Stomach (tissue), 19 donors: ENCODE data around the gene OR52I1. TPM values are rescaled to one million over a fixed set of nuclear protein-coding genes. Genes with fewer than 3 reads are reported as not detected.

Experiments used
- DNase-seq, 2 donors: peaks; one replicate each; pipeline versions ENCODE4 v3.0.0 to v3.0.0-alpha.2; 2013 to 2019
- H3K27ac ChIP-seq, 5 donors: fragments of 200-600 bp in 4 of 5; sonication (generic) in 4 of 5; one replicate each; pipeline ENCODE4 v1.5.1; 2013 to 2019; ENCODE audit warnings: mild to moderate bottlenecking in 1 of 5, moderate library complexity in 1 of 5
- H3K27me3 ChIP-seq, 3 donors: fragments of 200-600 bp; sonication (generic); one replicate each; pipeline ENCODE4 v1.5.1; 2017 to 2019; ENCODE audit warnings: mixed run types in 1 of 3
- H3K36me3 ChIP-seq, 4 donors: fragments of 200-600 bp; sonication (generic); 1 replicate in 3 of 4; 2 replicates in 1 of 4; pipeline ENCODE4 v1.5.1; 2016 to 2019
- H3K4me1 ChIP-seq, 4 donors: fragments of 200-600 bp; sonication (generic); one replicate each; pipeline ENCODE4 v1.5.1; 2016 to 2019
- H3K4me3 ChIP-seq, 4 donors: fragments of 200-600 bp; sonication (generic) in 3 of 4; one replicate each; pipeline ENCODE4 v1.5.1; 2016 to 2019; ENCODE audit warnings: mild to moderate bottlenecking in 1 of 4
- H3K9me3 ChIP-seq, 4 donors: fragments of 200-600 bp; sonication (generic); one replicate each; pipeline ENCODE4 v1.5.1; 2016 to 2019
- EP300 ChIP-seq: sonication (generic); formaldehyde crosslinking; IDR thresholded peaks from one replicate; pipeline ENCODE4 v1.6.1; 2017; ENCODE audit warnings: antibody characterized with exemption
- POLR2A ChIP-seq, 4 donors: fragments of 450-650 bp; IDR thresholded peaks; one replicate each; pipeline ENCODE4 v1.6.1; 2016; ENCODE audit warnings: antibody characterized with exemption in 4 of 4, control low read depth in 2 of 4, mild to moderate bottlenecking in 1 of 4, moderate library complexity in 1 of 4
- POLR2AphosphoS5 ChIP-seq, 3 donors: sonication (generic); formaldehyde crosslinking; IDR thresholded peaks; one replicate each; pipeline ENCODE4 v1.6.1; 2016; ENCODE audit warnings: antibody characterized with exemption in 3 of 3
- WGBS, 5 donors: extraction: QIAGEN DNeasy Blood & Tissue Kit in 3 of 5; methylation state at CpG; one replicate each; pipeline versions ENCODE4 v1.1.5 to v1.1.7; 2013 to 2018; 5-methylcytosine and 5-hydroxymethylcytosine counted together
- intact Hi-C: fragments of 100-400 bp; cut with DNase I; formaldehyde crosslinking; loops from one replicate; pipeline ENCODE4 v1.15.1; 2023; ENCODE audit warnings: low total_unique reads
- long read RNA-seq, 10 donors: transcript quantifications; one replicate each; lab custom pipeline, GENCODE V29; 2026
- polyA plus RNA-seq, 3 donors: library from polyadenylated mRNA; stranded (reverse); fragments of 200-250 nt; gene quantifications; one replicate each; pipeline ENCODE4 v1.2.3, GENCODE V29; 2013
- total RNA-seq, 5 donors: library from RNA; depleted of rRNA; stranded (reverse); fragments of >200 nt; gene quantifications; one replicate each; pipeline versions ENCODE4 v1.1.0 to v1.2.3, GENCODE V29; 2014 to 2016
- TF ChIP-seq, protein P1 (sequence below), 7 experiments: fragments of 450-650 bp in 4 of 7; fragments of 200-600 bp in 3 of 7; sonication (generic) in 3 of 7; IDR thresholded peaks; one replicate each; pipeline ENCODE4 v1.5.1; 2016 to 2019; ENCODE audit warnings: antibody characterized with exemption in 7 of 7, control low read depth in 2 of 7, mild to moderate bottlenecking in 1 of 7
- donor health status: healthy with polysubstance abuse.
- donor health status: Bipolar disorder and iron deficiency.
- donor health status: healthy.

The OR52I1 gene, protein sequence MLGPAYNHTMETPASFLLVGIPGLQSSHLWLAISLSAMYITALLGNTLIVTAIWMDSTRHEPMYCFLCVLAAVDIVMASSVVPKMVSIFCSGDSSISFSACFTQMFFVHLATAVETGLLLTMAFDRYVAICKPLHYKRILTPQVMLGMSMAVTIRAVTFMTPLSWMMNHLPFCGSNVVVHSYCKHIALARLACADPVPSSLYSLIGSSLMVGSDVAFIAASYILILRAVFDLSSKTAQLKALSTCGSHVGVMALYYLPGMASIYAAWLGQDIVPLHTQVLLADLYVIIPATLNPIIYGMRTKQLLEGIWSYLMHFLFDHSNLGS
- total RNA-seq (not detected), polyA plus RNA-seq (not detected)
- long read RNA-seq, donor 1: 0 reads
- long read RNA-seq, donor 2: 0 reads
- long read RNA-seq, donor 3: 0 reads
- long read RNA-seq, donor 4, partial matches to known transcripts: 0 of 1 reads
- long read RNA-seq, donor 4, other reads (novel, unspliced or antisense): 0 of 1 reads
- long read RNA-seq, donor 5: 0 reads
- long read RNA-seq, donor 6, partial matches to known transcripts: 0 of 2 reads
- long read RNA-seq, donor 6, other reads (novel, unspliced or antisense): 0 of 2 reads
- long read RNA-seq, donor 7: 0 reads
- long read RNA-seq, donor 8: 0 reads
- long read RNA-seq, donor 9, partial matches to known transcripts: 0 of 2 reads
- long read RNA-seq, donor 9, other reads (novel, unspliced or antisense): 0 of 2 reads
- long read RNA-seq, donor 10: 0 reads

DNA sequence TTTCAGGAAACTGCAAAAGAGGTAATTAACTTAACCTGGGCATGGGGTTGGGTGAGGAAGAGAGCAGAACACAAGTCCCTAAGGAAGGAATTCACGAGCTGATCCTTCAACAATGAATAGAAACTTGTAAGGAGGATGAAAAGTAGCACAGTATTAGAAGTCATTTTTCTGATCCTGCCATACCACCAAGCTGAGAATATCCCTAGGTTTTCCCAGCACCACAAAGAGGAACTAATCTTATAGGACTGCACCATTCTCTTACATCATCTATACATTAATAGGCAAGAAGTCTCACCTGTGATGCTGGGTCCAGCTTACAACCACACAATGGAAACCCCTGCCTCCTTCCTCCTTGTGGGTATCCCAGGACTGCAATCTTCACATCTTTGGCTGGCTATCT lies at the start of gene OR52I1:
Gene OR52I1 (plus strand): TSS at position 301 of the 400 bp plus-strand sequence. CDS start 0 bp downstream, at position 301.
- 71 to 89% (median 83%) methylated on average over 1 of the region's 1 CpG for WGBS, 5 donors
- H3K27ac ChIP-seq: no peak within 1 kb of the TSS

DNA sequence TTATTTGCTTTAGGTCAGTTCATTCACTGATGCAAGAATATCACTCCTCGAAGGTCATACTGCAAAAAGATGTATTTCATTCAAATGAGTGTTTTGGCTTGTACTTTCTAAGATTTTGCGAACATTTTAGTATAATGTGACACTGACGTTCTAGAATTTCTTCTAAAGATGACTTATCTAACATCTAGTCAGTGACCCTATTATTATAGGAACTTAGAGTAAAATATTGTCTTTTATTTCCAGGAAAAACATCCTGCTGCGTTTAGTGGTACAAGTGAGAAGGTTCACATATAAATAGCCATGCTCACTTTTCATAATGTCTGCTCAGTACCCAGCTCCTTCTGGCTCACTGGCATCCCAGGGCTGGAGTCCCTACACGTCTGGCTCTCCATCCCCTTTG lies 48.9 kb upstream of the OR52I1 start, which contains the start of gene OR52M1:
Gene OR52M1 (plus strand): TSS at position 301 of the 400 bp plus-strand sequence. CDS start 0 bp downstream, at position 301.
- intact Hi-C loops: loop anchor here (10.0 kb wide), 1 partner anchor 360 kb away; no protein-coding TSS in a partner anchor
- Histone ChIP-seq H3K4me3 (no peak within 1 kb of the TSS), H3K27me3 (no peaks in the 10 kb centered on the region), H3K36me3 (no peaks in the 10 kb centered on the region), H3K9me3 (peaks cover 0 to under 1% (median 0%) of the 10 kb centered on the region in 4 donors), H3K27ac (no peak within 1 kb of the TSS), H3K4me1 (peaks cover 0 to under 1% (median 0%) of the 10 kb centered on the region in 4 donors)
- no peak for DNase-seq
- 76 to 89% (median 87%) methylated on average over 5 of the region's 5 CpGs for WGBS, 5 donors
- no peak for TF ChIP-seq EP300
- no peak for TF ChIP-seq POLR2A (IDR thresholded peaks at IDR 0.05)
- TF ChIP-seq, protein P1, sequence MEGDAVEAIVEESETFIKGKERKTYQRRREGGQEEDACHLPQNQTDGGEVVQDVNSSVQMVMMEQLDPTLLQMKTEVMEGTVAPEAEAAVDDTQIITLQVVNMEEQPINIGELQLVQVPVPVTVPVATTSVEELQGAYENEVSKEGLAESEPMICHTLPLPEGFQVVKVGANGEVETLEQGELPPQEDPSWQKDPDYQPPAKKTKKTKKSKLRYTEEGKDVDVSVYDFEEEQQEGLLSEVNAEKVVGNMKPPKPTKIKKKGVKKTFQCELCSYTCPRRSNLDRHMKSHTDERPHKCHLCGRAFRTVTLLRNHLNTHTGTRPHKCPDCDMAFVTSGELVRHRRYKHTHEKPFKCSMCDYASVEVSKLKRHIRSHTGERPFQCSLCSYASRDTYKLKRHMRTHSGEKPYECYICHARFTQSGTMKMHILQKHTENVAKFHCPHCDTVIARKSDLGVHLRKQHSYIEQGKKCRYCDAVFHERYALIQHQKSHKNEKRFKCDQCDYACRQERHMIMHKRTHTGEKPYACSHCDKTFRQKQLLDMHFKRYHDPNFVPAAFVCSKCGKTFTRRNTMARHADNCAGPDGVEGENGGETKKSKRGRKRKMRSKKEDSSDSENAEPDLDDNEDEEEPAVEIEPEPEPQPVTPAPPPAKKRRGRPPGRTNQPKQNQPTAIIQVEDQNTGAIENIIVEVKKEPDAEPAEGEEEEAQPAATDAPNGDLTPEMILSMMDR (IDR thresholded peaks at IDR 0.05): no peak
- no peak for TF ChIP-seq POLR2AphosphoS5 (IDR thresholded peaks at IDR 0.05)

More for the DNA sequence above, at the start of gene OR52I1:
- intact Hi-C loops: no loop called here
- no peaks in the 10 kb centered on the region for H3K4me1 ChIP-seq
- DNase-seq: no peak
- no peak within 1 kb of the TSS for H3K4me3 ChIP-seq
- TF ChIP-seq POLR2A (IDR thresholded peaks at IDR 0.05) (no peak), POLR2AphosphoS5 (IDR thresholded peaks at IDR 0.05) (no peak), EP300 (no peak)
- TF ChIP-seq, protein P1 (IDR thresholded peaks at IDR 0.05): no peak
- H3K27me3 ChIP-seq: no peaks in the 10 kb centered on the region
- peaks cover 0 to 36% (median 26%) of the 10 kb centered on the region in 4 donors for H3K36me3 ChIP-seq
- H3K9me3 ChIP-seq: no peaks in the 10 kb centered on the region

DNA sequence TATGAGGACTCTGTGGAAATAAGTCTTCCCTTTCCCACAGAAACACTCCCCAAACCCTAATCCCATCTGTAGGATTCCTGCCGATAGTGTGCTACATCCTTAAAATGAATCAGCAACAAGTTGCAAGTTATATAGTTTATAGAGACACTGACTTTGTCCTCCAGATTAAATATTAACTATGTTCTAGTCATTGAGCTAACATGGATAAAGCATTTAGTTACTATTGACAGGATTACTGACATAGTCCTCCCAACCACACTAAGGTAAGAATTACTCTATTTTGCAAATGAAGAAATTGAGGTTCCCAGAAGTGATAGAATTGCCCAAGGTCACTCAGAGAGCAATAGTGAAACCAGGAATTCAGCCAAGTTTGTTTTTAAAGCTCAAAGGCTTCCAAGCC lies 47.0 kb upstream of the OR52I1 start:
- no peak overlapping the region for H3K27ac ChIP-seq
- no peaks in the 10 kb centered on the region for H3K27me3 ChIP-seq
- H3K4me1 ChIP-seq: no peaks in the 10 kb centered on the region
- WGBS, 5 donors: 58 to 76% (median 67%) methylated on average over 1 of the region's 1 CpG
- H3K36me3 ChIP-seq: no peaks in the 10 kb centered on the region
- no peak overlapping the region for H3K4me3 ChIP-seq
- intact Hi-C loops: loop anchor here (10.0 kb wide), 1 partner anchor 362 kb away; no protein-coding TSS in a partner anchor
- no peak for DNase-seq
- TF ChIP-seq POLR2A (IDR thresholded peaks at IDR 0.05) (no peak), EP300 (no peak)
- TF ChIP-seq, protein P1 (IDR thresholded peaks at IDR 0.05): no peak
- peaks cover 0 to 13% (median 9%) of the 10 kb centered on the region in 4 donors for H3K9me3 ChIP-seq

DNA sequence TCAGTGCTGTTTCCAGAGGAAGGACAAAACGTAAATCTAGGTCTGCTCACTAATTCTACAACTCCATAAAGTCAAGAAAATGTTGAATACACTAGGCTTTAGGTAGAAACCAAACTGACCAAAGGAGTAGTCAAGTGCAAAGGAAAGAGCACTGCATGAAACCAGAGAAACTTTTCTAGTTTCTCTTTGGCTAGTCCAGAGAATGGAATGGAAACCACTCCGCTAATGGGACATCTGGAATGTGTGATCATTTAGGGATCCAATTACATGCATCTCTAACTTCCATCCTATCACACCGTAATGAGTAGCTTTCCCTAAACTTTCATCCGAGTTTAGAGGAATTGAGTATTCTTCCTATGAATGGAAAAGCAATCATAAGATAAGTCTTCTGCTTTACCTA lies 46.4 kb upstream of the OR52I1 start:
- H3K27me3 ChIP-seq: no peaks in the 10 kb centered on the region
- DNase-seq: no peak
- H3K4me1 ChIP-seq: no peaks in the 10 kb centered on the region
- H3K4me3 ChIP-seq: no peak overlapping the region
- TF ChIP-seq POLR2A (IDR thresholded peaks at IDR 0.05): no peak
- no peak for TF ChIP-seq EP300
- TF ChIP-seq POLR2AphosphoS5 (IDR thresholded peaks at IDR 0.05): no peak
- TF ChIP-seq, protein P1 (IDR thresholded peaks at IDR 0.05): no peak
- no peaks in the 10 kb centered on the region for H3K36me3 ChIP-seq
- H3K9me3 ChIP-seq: peaks cover 0 to 13% (median 9%) of the 10 kb centered on the region in 4 donors
- WGBS, 5 donors: 70 to 81% (median 76%) methylated on average over 4 of the region's 4 CpGs
- intact Hi-C loops: loop anchor here (10.0 kb wide), 1 partner anchor 363 kb away; no protein-coding TSS in a partner anchor
- H3K27ac ChIP-seq: no peak overlapping the region
